GM10847 (cell line): ENCODE results near the gene KLHL29.

ENCODE experiments used
- POLR2A ChIP-seq: IDR thresholded peaks from 2 replicates; pipeline ENCODE4 v1.6.1; 2011; ENCODE audit not compliant: insufficient read length; ENCODE audit errors: extremely low read depth

The KLHL29 gene

GRCh38 chr2:23606968-23607367, 222.0 kb downstream of the KLHL29 start:
- no peak for TF ChIP-seq POLR2A

DNA sequence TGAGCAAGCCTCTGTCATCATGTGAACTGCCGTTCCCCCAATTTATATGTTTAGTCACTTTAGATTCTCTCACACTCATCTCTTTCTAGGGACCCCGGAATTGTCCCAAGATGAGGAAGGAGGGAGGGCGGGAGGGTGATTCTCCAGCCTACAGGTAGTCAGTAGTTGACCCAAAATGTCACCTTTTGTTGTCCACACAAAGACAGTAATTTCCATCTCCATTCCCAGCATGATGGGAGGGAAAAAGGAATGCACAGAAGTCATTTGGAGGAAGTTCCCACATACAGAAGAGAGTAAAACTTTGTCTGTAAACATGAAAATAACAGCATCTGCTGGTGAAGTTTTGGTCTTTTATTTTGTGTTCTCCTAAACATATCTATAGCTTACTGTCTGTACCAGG, 222.9 kb downstream of the KLHL29 start:
- no peak for TF ChIP-seq POLR2A

- TF ChIP-seq POLR2A: no peak
Observed at GRCh38 chr2:23609254-23609653, 224.3 kb downstream of the KLHL29 start.

- no peak for TF ChIP-seq POLR2A
Observed at GRCh38 chr2:23611839-23612238, 226.9 kb downstream of the KLHL29 start.

DNA sequence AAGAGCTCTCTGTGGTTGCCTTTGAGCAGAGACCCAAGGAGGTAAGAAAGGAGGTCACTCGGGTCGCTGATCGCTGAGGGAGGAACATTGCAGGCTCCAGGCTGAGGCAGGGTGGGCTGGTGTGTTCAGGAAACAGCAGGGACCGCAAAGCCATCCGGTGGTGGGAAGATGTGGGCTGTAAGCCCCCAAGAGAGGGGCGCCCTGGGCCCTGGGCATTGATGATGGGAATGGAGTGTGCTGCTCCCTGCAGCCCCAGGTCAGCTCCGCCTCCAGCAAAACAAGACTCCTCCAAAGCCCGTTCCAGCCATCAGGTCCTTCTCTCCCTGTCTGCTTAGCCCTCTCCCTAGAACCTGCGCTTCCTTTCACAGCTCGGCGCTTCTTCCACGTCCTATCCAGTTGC, 229.7 kb downstream of the KLHL29 start:
- no peak for TF ChIP-seq POLR2A

DNA sequence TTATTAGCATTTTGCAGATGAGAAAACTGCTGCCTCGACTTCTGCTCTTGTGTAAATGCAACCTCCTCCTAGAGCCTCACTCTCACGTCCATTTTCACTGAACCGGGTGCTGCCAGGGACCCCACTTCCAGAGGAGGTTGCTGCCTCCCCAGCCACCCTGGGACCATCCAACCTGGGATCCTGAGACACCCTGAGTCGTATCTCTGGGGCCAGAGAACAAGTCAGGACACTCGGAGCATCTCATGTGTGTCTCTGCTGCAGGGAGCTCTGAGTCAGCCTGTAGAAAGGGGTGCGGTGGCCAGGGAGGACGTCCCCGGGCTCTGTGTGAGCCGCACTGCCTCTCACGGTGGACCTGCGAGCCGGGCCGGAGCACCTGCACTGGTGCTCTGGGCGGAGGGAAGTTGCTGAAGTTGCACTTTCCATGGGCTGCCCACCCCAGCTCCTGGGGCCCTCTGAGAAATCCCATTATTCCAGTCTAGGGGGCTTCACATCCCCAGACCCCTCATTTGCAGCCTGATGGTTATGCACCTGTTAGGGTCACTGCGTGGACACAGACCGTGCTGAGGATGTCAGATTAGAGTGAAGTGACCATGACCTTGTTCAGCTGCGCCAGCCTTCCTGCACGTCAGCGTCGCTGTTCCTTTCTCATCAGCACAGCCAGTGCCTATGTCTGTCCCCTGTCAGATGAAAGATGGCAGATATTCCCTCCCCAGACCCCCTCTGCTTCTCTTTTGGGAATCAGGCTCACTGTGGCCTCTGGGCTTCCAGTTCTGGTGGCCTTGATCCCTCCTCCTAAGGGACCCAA, 230.4 kb downstream of the KLHL29 start:
- no peak for TF ChIP-seq POLR2A

DNA sequence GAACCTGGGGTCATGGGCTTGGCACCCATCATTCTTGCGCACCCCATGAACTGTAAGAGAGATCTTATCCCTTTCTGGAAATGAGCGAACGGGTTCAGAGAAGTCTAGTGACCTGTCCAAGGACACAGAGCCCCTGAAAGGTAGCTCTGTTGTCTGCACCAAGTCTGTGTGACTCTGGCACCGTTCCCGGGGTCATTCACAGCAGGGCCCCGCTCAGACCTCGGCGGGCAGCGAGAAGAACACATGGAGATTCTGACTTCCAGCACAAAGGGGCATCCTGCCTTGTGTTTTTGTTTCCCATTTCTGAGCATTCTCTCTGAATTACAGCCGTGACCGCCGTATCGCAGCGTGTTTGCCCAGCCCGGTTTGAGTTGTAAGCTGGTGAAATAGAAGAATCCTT, 231.7 kb downstream of the KLHL29 start:
- TF ChIP-seq POLR2A: no peak

DNA sequence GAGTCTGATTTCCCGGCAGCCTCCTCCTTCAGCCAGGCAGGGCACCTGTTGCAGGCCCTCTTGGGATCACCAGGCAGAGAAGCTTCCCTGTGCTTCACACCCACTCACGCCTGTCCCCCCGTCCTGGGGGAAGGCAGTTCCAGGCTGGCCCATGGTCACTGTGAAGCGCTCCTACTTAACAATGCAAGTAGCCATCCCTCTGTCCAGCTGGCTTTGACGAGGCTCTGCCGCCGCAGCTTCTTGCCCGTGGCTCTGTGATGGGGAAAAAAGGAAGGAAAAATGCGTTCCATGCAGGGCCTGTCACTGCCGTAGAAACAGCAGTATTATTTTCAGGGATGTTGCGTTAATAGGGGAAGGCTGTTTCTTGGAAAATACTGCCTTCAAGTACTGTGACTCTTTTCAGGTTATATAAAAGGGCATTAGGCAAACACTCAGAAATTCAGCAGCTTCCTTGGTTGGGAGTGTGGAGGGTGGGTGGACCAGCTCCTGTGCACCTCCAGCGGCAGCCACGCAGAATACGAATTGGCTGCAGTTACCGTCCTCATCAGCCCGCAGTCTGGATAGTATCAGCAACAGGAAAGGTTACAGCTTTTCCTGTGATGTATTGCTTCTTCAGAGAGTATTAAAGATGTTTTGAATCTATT, 232.3 kb downstream of the KLHL29 start:
- TF ChIP-seq POLR2A: no peak

DNA sequence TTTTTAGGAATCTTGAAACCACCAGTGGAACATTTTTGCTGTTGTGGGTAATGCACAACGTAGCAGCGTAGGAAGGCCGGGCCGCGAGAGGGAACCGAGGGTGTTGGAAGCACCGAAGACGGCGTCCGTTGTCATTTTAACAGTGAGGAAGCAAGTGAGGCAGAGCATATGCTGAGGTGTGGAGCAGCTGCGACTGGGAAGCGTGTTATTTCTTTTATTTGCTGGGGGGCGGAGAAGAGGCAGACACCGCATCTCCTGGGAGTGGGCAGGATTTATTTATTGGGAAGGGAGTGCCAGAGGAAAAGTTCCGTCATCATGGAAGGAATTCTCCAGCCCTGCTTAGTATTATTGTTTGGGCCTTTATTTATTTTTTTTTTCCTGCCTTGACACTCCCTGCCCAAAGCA, 232.8 kb downstream of the KLHL29 start:
- no peak for TF ChIP-seq POLR2A

DNA sequence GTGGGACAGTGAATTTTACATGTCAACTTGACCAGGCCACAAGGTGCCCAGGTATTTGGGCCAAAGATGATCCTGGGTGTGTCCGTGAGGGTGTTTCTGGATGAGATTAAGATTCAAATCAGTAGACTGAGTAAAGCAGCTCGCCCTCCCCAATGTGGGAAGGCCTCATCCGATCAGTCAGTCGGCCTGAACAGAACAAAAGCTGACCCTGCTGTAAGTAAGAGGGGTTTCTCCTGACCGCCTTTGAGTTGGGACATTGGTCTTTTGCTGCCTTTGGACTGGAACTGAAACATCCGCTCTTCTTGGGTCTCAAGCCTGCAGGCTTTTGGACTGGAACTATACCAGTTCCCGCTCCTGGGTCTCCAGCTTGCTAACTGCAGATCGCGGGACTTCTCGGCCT, 233.3 kb downstream of the KLHL29 start:
- TF ChIP-seq POLR2A: no peak

GRCh38 chr2:23618794-23619530, 234.0 kb downstream of the KLHL29 start:
- no peak for TF ChIP-seq POLR2A

GRCh38 chr2:23619941-23620340, 235.0 kb downstream of the KLHL29 start:
- no peak for TF ChIP-seq POLR2A

DNA sequence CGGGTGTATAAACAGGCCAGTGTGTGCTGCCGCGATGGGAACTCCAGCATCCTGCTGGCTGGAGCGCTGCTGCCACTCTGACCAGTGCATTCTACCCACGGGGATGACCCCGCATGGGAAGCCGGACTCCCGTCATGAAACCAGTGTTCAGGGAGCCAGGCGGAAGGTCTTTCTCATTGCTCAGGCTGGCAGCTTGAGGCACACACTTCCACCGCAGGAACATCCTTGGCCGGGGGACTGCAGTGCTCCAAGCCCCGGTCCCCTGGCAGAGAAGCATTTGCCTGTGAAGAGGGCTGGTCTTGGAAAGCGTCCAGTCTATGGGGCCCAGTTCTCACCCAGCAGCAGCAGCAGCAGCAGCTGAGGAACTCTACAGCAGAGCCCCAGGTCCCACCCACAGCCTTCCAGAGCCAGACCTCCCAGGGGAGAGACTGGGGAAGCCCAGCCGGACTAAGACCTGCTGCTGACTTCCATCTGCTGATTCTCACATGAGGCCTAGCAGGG, 235.9 kb downstream of the KLHL29 start:
- TF ChIP-seq POLR2A: no peak

DNA sequence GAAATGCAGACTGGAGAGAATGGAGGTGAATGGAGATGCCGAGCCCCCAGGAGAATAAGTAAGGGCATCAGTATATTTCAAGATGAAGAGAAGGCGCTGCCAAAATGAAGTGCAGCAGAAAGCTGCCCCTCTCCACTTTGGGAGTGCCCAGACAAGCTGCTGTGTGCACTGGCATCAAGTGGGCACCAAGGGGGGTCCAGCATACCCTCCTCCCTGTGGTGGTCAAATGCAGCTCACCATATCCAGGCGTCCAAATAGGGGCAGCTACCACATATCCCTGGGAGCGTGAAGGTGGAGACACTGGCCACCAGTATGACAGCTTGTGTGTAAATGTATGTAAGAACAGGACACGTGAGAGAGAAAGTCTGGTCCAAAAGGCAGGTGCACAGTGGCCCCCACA, 236.6 kb downstream of the KLHL29 start:
- TF ChIP-seq POLR2A: no peak

- no peak for TF ChIP-seq POLR2A
Observed at GRCh38 chr2:23622466-23622865, 237.5 kb downstream of the KLHL29 start.
